Left ventricle myocardium superior (tissue), 1 donor: Measurements from ENCODE around the gene DPM1. TPM values are rescaled to one million over a fixed set of nuclear protein-coding genes. Genes with fewer than 3 reads are reported as not detected.

ENCODE experiments used
- ATAC-seq: fragments of 200-7000 bp; cut with Tn5 transposase; one replicate; pipeline ENCODE4 v1.9.1; 2020; ENCODE audit warnings: mild to moderate bottlenecking, moderate library complexity
- DNase-seq: peaks from one replicate; pipeline ENCODE4 v3.0.0-alpha.2; 2020
- intact Hi-C: fragments of 100-400 bp; cut with micrococcal nuclease; formaldehyde crosslinking; loops from one replicate; pipeline ENCODE4 v1.11.0; 2022
- total RNA-seq: library from RNA; stranded (reverse); fragmentation: NEBNext Ultra II Directional; extraction: Animal tissue kit (Norgen Biotek cat#: 25700); gene quantifications from one replicate; pipeline ENCODE4 v1.2.1, GENCODE V29; 2021
- donor health status: DM: no; HTN: yes; CAD: no; lungs with severe emphysema.

Gene DPM1
- total RNA-seq, 1 donor from 2014 or later = 41.2 TPM

GRCh38 chr20:50932691-50933280 lies 25.5 kb downstream of the DPM1 start:
- intact Hi-C loops = loop anchor here (2.0 kb wide), 1 partner anchor 26 kb away; the partner anchor contains the start of genes DPM1 and MOCS3
- no peak for DNase-seq
- ATAC-seq = no peak

GRCh38 chr20:50932016-50932485 lies 26.3 kb downstream of the DPM1 start:
- no peak for ATAC-seq
- DNase-seq = no peak
- intact Hi-C loops = loop anchor here (2.0 kb wide), 1 partner anchor 27 kb away; the partner anchor contains the start of genes DPM1 and MOCS3

- peak; percentile 93 for DNase-seq
- intact Hi-C loops = loop anchor here (2.0 kb wide), 1 partner anchor 27 kb away; the partner anchor contains the start of genes DPM1 and MOCS3
- peak; percentile 87 for ATAC-seq
Measured at GRCh38 chr20:50931306-50932015, 26.9 kb downstream of the DPM1 start, which contains the start of gene ADNP. ADNP (minus strand) TSS chr20:50931437; CDS start chr20:50903996, 27,441 bp downstream.

GRCh38 chr20:50930976-50931305 lies 27.4 kb downstream of the DPM1 start:
- no peak for DNase-seq
- ATAC-seq = peak; percentile 58
- intact Hi-C loops = no loop called here

- peak; percentile 3 for ATAC-seq
- intact Hi-C loops = no loop called here
- peak; percentile 63 for DNase-seq
Measured at GRCh38 chr20:50930139-50930975, 28.0 kb downstream of the DPM1 start.

GRCh38 chr20:50929299-50930138 lies 28.8 kb downstream of the DPM1 start:
- intact Hi-C loops = no loop called here
- ATAC-seq (peak; percentile 56), DNase-seq (peak; percentile 86)

- ATAC-seq = no peak
- DNase-seq = no peak
- intact Hi-C loops = no loop called here
Measured at GRCh38 chr20:50928469-50928868, 29.9 kb downstream of the DPM1 start.

- no peak for ATAC-seq
- intact Hi-C loops = no loop called here
- DNase-seq = no peak
Measured at GRCh38 chr20:50926530-50926929, 31.8 kb downstream of the DPM1 start.

- intact Hi-C loops = no loop called here
- ATAC-seq = no peak
- DNase-seq = no peak
Measured at GRCh38 chr20:50924261-50924920, 33.9 kb downstream of the DPM1 start.

- ATAC-seq = no peak
- DNase-seq = no peak
- intact Hi-C loops = no loop called here
Measured at GRCh38 chr20:50921803-50922501, 36.4 kb downstream of the DPM1 start.

GRCh38 chr20:50920997-50921396 lies 37.3 kb downstream of the DPM1 start:
- intact Hi-C loops = no loop called here
- DNase-seq = no peak

GRCh38 chr20:50919567-50919966 lies 38.8 kb downstream of the DPM1 start:
- ATAC-seq (no peak), DNase-seq (no peak)
- intact Hi-C loops = no loop called here

More at GRCh38 chr20:50920997-50921396, 37.3 kb downstream of the DPM1 start:
- ATAC-seq = no peak

GRCh38 chr20:50918403-50918802 lies 39.9 kb downstream of the DPM1 start:
- no peak for ATAC-seq
- intact Hi-C loops = no loop called here
- no peak for DNase-seq

GRCh38 chr20:50916934-50917333 lies 41.4 kb downstream of the DPM1 start:
- intact Hi-C loops = no loop called here
- DNase-seq = no peak
- no peak for ATAC-seq

- DNase-seq (no peak), ATAC-seq (peak; percentile 84)
- intact Hi-C loops = no loop called here
Measured at GRCh38 chr20:50916257-50916656, 42.1 kb downstream of the DPM1 start.

GRCh38 chr20:50915424-50915823 lies 42.9 kb downstream of the DPM1 start:
- DNase-seq (no peak), ATAC-seq (peak; percentile 34)
- intact Hi-C loops = no loop called here

- intact Hi-C loops = no loop called here
- no peak for DNase-seq
- peak; percentile 27 for ATAC-seq
Measured at GRCh38 chr20:50913690-50914375, 44.5 kb downstream of the DPM1 start.
